Prostate gland (tissue), 2 donors: Measurements from ENCODE around the gene PIGQ. TPM values are rescaled to one million over a fixed set of nuclear protein-coding genes. Genes with fewer than 3 reads are reported as not detected.

ENCODE experiments used
- DNase-seq: peaks from one replicate; pipeline ENCODE4 v3.0.0-alpha.2; 2019; ENCODE audit warnings: low spot score
- H3K27ac ChIP-seq, 2 donors: fragments of 200-600 bp; sonication (generic); 2 replicates each; pipeline ENCODE4 v1.5.1; 2017 to 2019
- H3K27me3 ChIP-seq: fragments of 200-600 bp; sonication (generic); replicated peaks from 2 replicates; pipeline ENCODE4 v1.5.1; 2019; ENCODE audit not compliant: insufficient read depth
- H3K36me3 ChIP-seq, 2 donors: fragments of 200-600 bp; sonication (generic); 1 replicate in 1 of 2; 2 replicates in 1 of 2; pipeline versions ENCODE4 v1.5.1 to v1.8.1; 2017 to 2019
- H3K4me1 ChIP-seq: fragments of 200-600 bp; sonication (generic); replicated peaks from 2 replicates; pipeline ENCODE4 v1.5.1; 2019
- H3K4me3 ChIP-seq, 2 donors: fragments of 200-600 bp; sonication (generic); 2 replicates each; pipeline ENCODE4 v1.5.1; 2017 to 2019
- H3K9me3 ChIP-seq: fragments of 200-600 bp; sonication (generic); 2 replicates; pipeline ENCODE4 v1.5.1; 2017
- CTCF ChIP-seq, 4 experiments: fragments of 200-600 bp in 2 of 4; fragments of 450-650 bp in 2 of 4; sonication (generic) in 2 of 4; IDR thresholded peaks; 1 replicate in 3 of 4; 2 replicates in 1 of 4; pipeline ENCODE4 v1.5.1; 2016 to 2019; ENCODE audit warnings: antibody characterized with exemption in 4 of 4, mild to moderate bottlenecking in 2 of 4, moderate library complexity in 2 of 4
- POLR2A ChIP-seq: fragments of 450-650 bp; IDR thresholded peaks from one replicate; pipeline ENCODE4 v1.6.1; 2016; ENCODE audit warnings: antibody characterized with exemption, mild to moderate bottlenecking
- POLR2AphosphoS5 ChIP-seq: sonication (generic); formaldehyde crosslinking; IDR thresholded peaks from one replicate; pipeline ENCODE4 v1.6.1; 2017; ENCODE audit warnings: antibody characterized with exemption
- WGBS: methylation state at CpG from one replicate; pipeline ENCODE4 v1.1.5; 2018; 5-methylcytosine and 5-hydroxymethylcytosine counted together
- intact Hi-C: fragments of 100-400 bp; cut with DNase I; formaldehyde crosslinking; loops from one replicate; pipeline ENCODE4 v1.14.2; 2022
- total RNA-seq, 2 donors: library from RNA; depleted of rRNA; stranded (reverse); fragments of >200 nt; gene quantifications; one replicate each; pipeline ENCODE4 v1.1.0, GENCODE V29; 2016

Gene PIGQ
- total RNA-seq, 2 donors from 2014 or later, result 70.1 to 85.8 TPM

DNA sequence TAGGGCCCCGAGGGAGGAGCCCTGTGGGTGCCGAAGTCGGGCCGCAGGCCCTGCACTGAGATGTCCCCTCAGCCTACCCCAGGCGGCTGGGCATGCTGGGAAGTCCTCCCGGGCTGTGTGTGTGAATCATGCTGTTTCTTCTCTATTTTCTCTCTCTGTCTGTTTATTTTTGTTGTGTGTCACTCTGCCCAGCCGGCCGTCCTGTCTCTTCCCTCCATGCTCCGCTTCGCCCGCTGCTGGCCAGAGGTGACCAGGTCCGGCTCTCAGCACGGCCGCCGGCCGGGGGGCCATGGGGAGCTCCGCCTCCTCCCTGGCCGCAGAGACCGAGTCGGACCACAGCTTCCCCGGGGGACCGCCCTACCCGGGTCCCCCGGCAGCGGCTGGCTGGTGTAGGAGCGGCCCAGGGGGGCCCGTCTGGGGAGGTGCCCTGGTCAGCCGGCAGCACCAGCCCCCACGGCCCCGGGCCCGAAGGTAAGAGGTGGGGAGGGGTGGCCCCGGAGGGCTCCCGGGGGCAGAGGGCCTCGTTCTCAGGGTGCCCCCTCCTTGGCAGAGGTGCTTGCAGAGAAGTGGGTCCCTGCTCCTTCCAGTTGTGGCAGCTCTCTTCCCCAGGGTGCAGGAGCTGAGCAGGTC, 29.8 kb upstream of the PIGQ start:
- Histone ChIP-seq H3K27ac (no peak overlapping the region), H3K9me3 (no peaks in the 10 kb centered on the region), H3K4me3 (no peak overlapping the region), H3K36me3 (no peaks in the 10 kb centered on the region), H3K27me3 (no peaks in the 10 kb centered on the region), H3K4me1 (no peaks in the 10 kb centered on the region)
- intact Hi-C loops, result no loop called here
- WGBS, result 92% methylated on average over 23 of the region's 34 CpGs
- no peak for DNase-seq
- no peak for TF ChIP-seq POLR2AphosphoS5
- TF ChIP-seq POLR2A, result no peak
- no peak for TF ChIP-seq CTCF (IDR thresholded peaks at IDR 0.05)

DNA sequence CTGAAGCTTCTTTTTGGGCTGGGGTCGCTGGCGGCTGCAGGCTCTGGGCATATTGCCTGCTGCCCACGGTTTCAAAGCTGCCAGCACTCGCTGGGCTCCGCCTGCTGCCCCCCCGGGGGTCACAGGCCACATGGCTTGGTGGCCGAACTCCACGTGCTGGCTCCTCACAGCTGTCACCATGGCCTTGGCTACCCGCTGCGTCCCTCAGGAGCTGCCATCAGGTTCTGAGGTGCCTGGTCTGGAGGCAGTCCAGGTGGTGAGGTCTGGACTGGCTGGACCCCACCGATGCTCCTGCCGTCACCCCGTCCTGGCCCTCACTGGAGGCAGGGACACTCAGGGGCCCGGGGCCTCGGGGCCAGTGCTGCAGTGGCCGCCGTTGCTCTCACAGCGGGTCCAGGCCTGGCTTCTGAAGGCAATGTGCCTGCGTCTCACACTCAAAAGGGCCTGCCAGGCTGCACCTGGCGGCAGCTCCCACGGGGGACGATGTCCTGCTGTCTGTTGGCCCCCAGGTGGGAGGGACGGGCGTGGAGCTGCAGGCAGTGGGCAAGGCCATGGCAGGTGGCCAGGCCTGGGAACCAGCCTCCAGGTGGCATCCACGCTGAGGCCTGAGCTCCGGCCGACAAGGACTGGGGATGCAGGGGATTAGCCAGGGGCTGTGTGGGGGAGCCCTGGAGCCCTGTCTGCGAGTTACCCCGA, 29.0 kb upstream of the PIGQ start:
- TF ChIP-seq CTCF (IDR thresholded peaks at IDR 0.05) (no peak), POLR2A (no peak), POLR2AphosphoS5 (no peak)
- Histone ChIP-seq H3K9me3 (no peaks in the 10 kb centered on the region), H3K4me1 (no peaks in the 10 kb centered on the region), H3K27ac (no peak overlapping the region), H3K27me3 (no peaks in the 10 kb centered on the region), H3K36me3 (no peaks in the 10 kb centered on the region), H3K4me3 (no peak overlapping the region)
- intact Hi-C loops, result no loop called here
- no peak for DNase-seq
- WGBS, result 79% methylated on average over 29 of the region's 29 CpGs

GRCh38 chr16:543301-544164, 26.2 kb upstream of the PIGQ start:
- TF ChIP-seq POLR2A (no peak), POLR2AphosphoS5 (no peak), CTCF (IDR thresholded peaks at IDR 0.05) (no peak)
- Histone ChIP-seq H3K4me3 (no peak overlapping the region), H3K9me3 (no peaks in the 10 kb centered on the region), H3K4me1 (no peaks in the 10 kb centered on the region), H3K27ac (no peak overlapping the region), H3K36me3 (no peaks in the 10 kb centered on the region), H3K27me3 (no peaks in the 10 kb centered on the region)
- no peak for DNase-seq
- WGBS, result 82% methylated on average over 43 of the region's 51 CpGs
- intact Hi-C loops, result no loop called here

GRCh38 chr16:544517-544916, 25.3 kb upstream of the PIGQ start:
- Histone ChIP-seq H3K27me3 (no peaks in the 10 kb centered on the region), H3K4me3 (no peak overlapping the region), H3K27ac (no peak overlapping the region), H3K4me1 (no peaks in the 10 kb centered on the region), H3K36me3 (no peaks in the 10 kb centered on the region), H3K9me3 (no peaks in the 10 kb centered on the region)
- no peak for DNase-seq
- intact Hi-C loops, result no loop called here
- 88% methylated on average over 46 of the region's 46 CpGs for WGBS
- TF ChIP-seq CTCF (IDR thresholded peaks at IDR 0.05), result no peak
- no peak for TF ChIP-seq POLR2A
- TF ChIP-seq POLR2AphosphoS5, result no peak
